ENCODE data around the gene BRMS1. TPM values are rescaled to one million over a fixed set of nuclear protein-coding genes. Genes with fewer than 3 reads are reported as not detected.
A peak's percentile ranks its signal among the peaks of the same experiment; 100 is the strongest.

The BRMS1 gene
- total RNA-seq, 1 donor from 2014 or later: 23.3 TPM

- H3K36me3 Mint-ChIP-seq (ENCODE audit: low read depth): peaks cover 4% of the 10 kb centered on the region
- TF ChIP-seq CTCF (IDR thresholded peaks at IDR 0.05): no peak
- peaks cover 15% of the 10 kb centered on the region for H3K4me1 Mint-ChIP-seq (ENCODE audit: low read depth)
- peak; percentile 67 for DNase-seq (ENCODE audit: low spot score)
- H3K9me3 Mint-ChIP-seq (ENCODE audit: low read depth): no peaks in the 10 kb centered on the region
- no peak overlapping the region for H3K27ac Mint-ChIP-seq (ENCODE audit: unreplicated experiment)
- no peak overlapping the region for H3K4me3 Mint-ChIP-seq (ENCODE audit: unreplicated experiment)
- H3K27me3 Mint-ChIP-seq (ENCODE audit: low read depth): no peaks in the 10 kb centered on the region
These were observed 21.1 kb upstream of the BRMS1 start for GRCh38 chr11:66365711-66366619.

- no peak overlapping the region for H3K4me3 Mint-ChIP-seq (ENCODE audit: unreplicated experiment)
These were observed 20.3 kb upstream of the BRMS1 start for GRCh38 chr11:66365166-66365565.

GRCh38 chr11:66363805-66364535, 19.1 kb upstream of the BRMS1 start:
- no peak overlapping the region for H3K4me3 Mint-ChIP-seq (ENCODE audit: unreplicated experiment)
- peak; percentile 79 for TF ChIP-seq CTCF (IDR thresholded peaks at IDR 0.05)
- H3K27ac Mint-ChIP-seq (ENCODE audit: unreplicated experiment): no peak overlapping the region
- peak; percentile 90 for DNase-seq (ENCODE audit: low spot score)
- peaks cover 4% of the 10 kb centered on the region for H3K36me3 Mint-ChIP-seq (ENCODE audit: low read depth)
- H3K4me1 Mint-ChIP-seq (ENCODE audit: low read depth): no peaks in the 10 kb centered on the region
- H3K9me3 Mint-ChIP-seq (ENCODE audit: low read depth): no peaks in the 10 kb centered on the region
- H3K27me3 Mint-ChIP-seq (ENCODE audit: low read depth): no peaks in the 10 kb centered on the region

More at GRCh38 chr11:66365166-66365565, 20.3 kb upstream of the BRMS1 start:
- Mint-ChIP-seq H3K4me1 (ENCODE audit: low read depth) (peaks cover 7% of the 10 kb centered on the region), H3K27me3 (ENCODE audit: low read depth) (no peaks in the 10 kb centered on the region), H3K36me3 (ENCODE audit: low read depth) (peaks cover 4% of the 10 kb centered on the region), H3K27ac (ENCODE audit: unreplicated experiment) (no peak overlapping the region), H3K9me3 (ENCODE audit: low read depth) (no peaks in the 10 kb centered on the region)
- peak; percentile 57 for DNase-seq (ENCODE audit: low spot score)
- no peak for TF ChIP-seq CTCF (IDR thresholded peaks at IDR 0.05)

GRCh38 chr11:66363187-66363601, 18.3 kb upstream of the BRMS1 start:
- Mint-ChIP-seq H3K9me3 (ENCODE audit: low read depth) (no peaks in the 10 kb centered on the region), H3K36me3 (ENCODE audit: low read depth) (peaks cover 4% of the 10 kb centered on the region), H3K4me3 (ENCODE audit: unreplicated experiment) (no peak overlapping the region), H3K27me3 (ENCODE audit: low read depth) (no peaks in the 10 kb centered on the region), H3K4me1 (ENCODE audit: low read depth) (no peaks in the 10 kb centered on the region), H3K27ac (ENCODE audit: unreplicated experiment) (no peak overlapping the region)
- DNase-seq (ENCODE audit: low spot score): no peak
- TF ChIP-seq CTCF (IDR thresholded peaks at IDR 0.05): no peak

GRCh38 chr11:66362481-66363147, 17.7 kb upstream of the BRMS1 start:
- H3K9me3 Mint-ChIP-seq (ENCODE audit: low read depth): no peaks in the 10 kb centered on the region
- no peak for TF ChIP-seq CTCF (IDR thresholded peaks at IDR 0.05)
- DNase-seq (ENCODE audit: low spot score): no peak
- peaks cover 2% of the 10 kb centered on the region for H3K36me3 Mint-ChIP-seq (ENCODE audit: low read depth)
- H3K27me3 Mint-ChIP-seq (ENCODE audit: low read depth): no peaks in the 10 kb centered on the region
- H3K4me3 Mint-ChIP-seq (ENCODE audit: unreplicated experiment): no peak overlapping the region
- no peaks in the 10 kb centered on the region for H3K4me1 Mint-ChIP-seq (ENCODE audit: low read depth)
- H3K27ac Mint-ChIP-seq (ENCODE audit: unreplicated experiment): no peak overlapping the region

Measured in chondrocyte (in vitro differentiated cells).